Stimulated activated naive CD8-positive, alpha-beta T cell treated with anti-CD3 and anti-CD28 coated beads, Interleukin-15, Interleukin-2, amounts not matched to agents 100 ng/mL and 50 ng/mL, for 24 hours (primary cell): ENCODE results near the gene MAML2.

Experiments used
- H3K27ac Mint-ChIP-seq: one replicate; pipeline ENCODE4 v1.8.0; 2021; ENCODE audit warnings: mild to moderate bottlenecking, mixed read lengths
- H3K27me3 Mint-ChIP-seq: one replicate; pipeline ENCODE4 v1.8.0; 2021; ENCODE audit warnings: mixed read lengths
- H3K36me3 Mint-ChIP-seq: one replicate; pipeline ENCODE4 v1.8.0; 2021; ENCODE audit warnings: low read depth, mixed read lengths
- H3K4me1 Mint-ChIP-seq: one replicate; pipeline ENCODE4 v1.8.0; 2021; ENCODE audit warnings: low read depth, mixed read lengths
- H3K4me3 Mint-ChIP-seq: one replicate; pipeline ENCODE4 v1.8.0; 2021; ENCODE audit warnings: mild to moderate bottlenecking, mixed read lengths
- H3K9me3 Mint-ChIP-seq: one replicate; pipeline ENCODE4 v1.8.0; 2021; ENCODE audit warnings: mixed read lengths

Gene MAML2

GRCh38 chr11:95985174-95985808 is 357.7 kb downstream of the MAML2 start:
- H3K4me1 Mint-ChIP-seq, result no peaks in the 10 kb centered on the region
- H3K27me3 Mint-ChIP-seq, result no peaks in the 10 kb centered on the region
- H3K9me3 Mint-ChIP-seq, result no peaks in the 10 kb centered on the region
- no peak overlapping the region for H3K27ac Mint-ChIP-seq
- peaks cover 61% of the 10 kb centered on the region for H3K36me3 Mint-ChIP-seq
- H3K4me3 Mint-ChIP-seq, result no peak overlapping the region

- Mint-ChIP-seq H3K27me3 (no peaks in the 10 kb centered on the region), H3K4me3 (no peak overlapping the region), H3K9me3 (no peaks in the 10 kb centered on the region), H3K36me3 (peaks cover 65% of the 10 kb centered on the region), H3K27ac (no peak overlapping the region), H3K4me1 (no peaks in the 10 kb centered on the region)
Measured at GRCh38 chr11:95984072-95984471, 358.9 kb downstream of the MAML2 start.

GRCh38 chr11:95977534-95978174 is 365.3 kb downstream of the MAML2 start:
- Mint-ChIP-seq H3K9me3 (no peaks in the 10 kb centered on the region), H3K27ac (no peak overlapping the region), H3K4me3 (no peak overlapping the region), H3K36me3 (peaks cover 52% of the 10 kb centered on the region), H3K4me1 (no peaks in the 10 kb centered on the region), H3K27me3 (no peaks in the 10 kb centered on the region)

- Mint-ChIP-seq H3K36me3 (peaks cover 49% of the 10 kb centered on the region), H3K27ac (no peak overlapping the region), H3K27me3 (no peaks in the 10 kb centered on the region), H3K9me3 (no peaks in the 10 kb centered on the region), H3K4me1 (no peaks in the 10 kb centered on the region), H3K4me3 (no peak overlapping the region)
Measured at GRCh38 chr11:95976550-95976949, 366.4 kb downstream of the MAML2 start.

- Mint-ChIP-seq H3K36me3 (peaks cover 37% of the 10 kb centered on the region), H3K27ac (no peak overlapping the region), H3K4me3 (no peak overlapping the region), H3K4me1 (no peaks in the 10 kb centered on the region), H3K9me3 (no peaks in the 10 kb centered on the region), H3K27me3 (no peaks in the 10 kb centered on the region)
Measured at GRCh38 chr11:95975343-95975742, 367.7 kb downstream of the MAML2 start.

GRCh38 chr11:95972060-95972459 is 370.9 kb downstream of the MAML2 start:
- Mint-ChIP-seq H3K4me3 (no peak overlapping the region), H3K27me3 (no peaks in the 10 kb centered on the region), H3K4me1 (no peaks in the 10 kb centered on the region), H3K9me3 (no peaks in the 10 kb centered on the region), H3K27ac (no peak overlapping the region), H3K36me3 (peaks cover 7% of the 10 kb centered on the region)

- no peaks in the 10 kb centered on the region for H3K27me3 Mint-ChIP-seq
- H3K9me3 Mint-ChIP-seq, result no peaks in the 10 kb centered on the region
Measured at GRCh38 chr11:95968585-95968984, 374.4 kb downstream of the MAML2 start.

GRCh38 chr11:95964281-95964680 is 378.7 kb downstream of the MAML2 start:
- Mint-ChIP-seq H3K27me3 (peaks cover 9% of the 10 kb centered on the region), H3K4me1 (no peaks in the 10 kb centered on the region), H3K9me3 (no peaks in the 10 kb centered on the region), H3K4me3 (no peak overlapping the region), H3K36me3 (no peaks in the 10 kb centered on the region), H3K27ac (no peak overlapping the region)

More at GRCh38 chr11:95968585-95968984, 374.4 kb downstream of the MAML2 start:
- no peak overlapping the region for H3K4me3 Mint-ChIP-seq
- no peaks in the 10 kb centered on the region for H3K36me3 Mint-ChIP-seq
- H3K27ac Mint-ChIP-seq, result no peak overlapping the region
- no peaks in the 10 kb centered on the region for H3K4me1 Mint-ChIP-seq

- peaks cover 14% of the 10 kb centered on the region for H3K27me3 Mint-ChIP-seq
- H3K27ac Mint-ChIP-seq, result no peak overlapping the region
- H3K9me3 Mint-ChIP-seq, result no peaks in the 10 kb centered on the region
- H3K36me3 Mint-ChIP-seq, result no peaks in the 10 kb centered on the region
- H3K4me3 Mint-ChIP-seq, result no peak overlapping the region
- no peaks in the 10 kb centered on the region for H3K4me1 Mint-ChIP-seq
Measured at GRCh38 chr11:95961758-95962157, 381.2 kb downstream of the MAML2 start.

- H3K27ac Mint-ChIP-seq, result no peak overlapping the region
Measured at GRCh38 chr11:95950905-95951304, 392.1 kb downstream of the MAML2 start.

GRCh38 chr11:95948637-95949036 is 394.4 kb downstream of the MAML2 start:
- no peaks in the 10 kb centered on the region for H3K27me3 Mint-ChIP-seq
- H3K9me3 Mint-ChIP-seq, result peaks cover 39% of the 10 kb centered on the region
- peaks cover 4% of the 10 kb centered on the region for H3K36me3 Mint-ChIP-seq
- H3K27ac Mint-ChIP-seq, result no peak overlapping the region
- no peaks in the 10 kb centered on the region for H3K4me1 Mint-ChIP-seq
- no peak overlapping the region for H3K4me3 Mint-ChIP-seq

More at GRCh38 chr11:95950905-95951304, 392.1 kb downstream of the MAML2 start:
- no peaks in the 10 kb centered on the region for H3K27me3 Mint-ChIP-seq
- H3K4me1 Mint-ChIP-seq, result no peaks in the 10 kb centered on the region
- no peak overlapping the region for H3K4me3 Mint-ChIP-seq
- H3K9me3 Mint-ChIP-seq, result peaks cover 21% of the 10 kb centered on the region
- peaks cover 4% of the 10 kb centered on the region for H3K36me3 Mint-ChIP-seq

- H3K27ac Mint-ChIP-seq, result no peak overlapping the region
- no peaks in the 10 kb centered on the region for H3K4me1 Mint-ChIP-seq
- H3K4me3 Mint-ChIP-seq, result no peak overlapping the region
- H3K9me3 Mint-ChIP-seq, result peaks cover 39% of the 10 kb centered on the region
- peaks cover 4% of the 10 kb centered on the region for H3K36me3 Mint-ChIP-seq
- no peaks in the 10 kb centered on the region for H3K27me3 Mint-ChIP-seq
Measured at GRCh38 chr11:95944623-95945022, 398.4 kb downstream of the MAML2 start.

GRCh38 chr11:95943546-95943945 is 399.4 kb downstream of the MAML2 start:
- no peak overlapping the region for H3K4me3 Mint-ChIP-seq
- no peaks in the 10 kb centered on the region for H3K27me3 Mint-ChIP-seq
- H3K9me3 Mint-ChIP-seq, result peaks cover 35% of the 10 kb centered on the region
- peaks cover 4% of the 10 kb centered on the region for H3K36me3 Mint-ChIP-seq
- no peak overlapping the region for H3K27ac Mint-ChIP-seq
- H3K4me1 Mint-ChIP-seq, result no peaks in the 10 kb centered on the region

GRCh38 chr11:95939091-95939490 is 403.9 kb downstream of the MAML2 start:
- Mint-ChIP-seq H3K36me3 (no peaks in the 10 kb centered on the region), H3K27ac (no peak overlapping the region), H3K27me3 (peaks cover 4% of the 10 kb centered on the region), H3K4me3 (no peak overlapping the region), H3K9me3 (peaks cover 8% of the 10 kb centered on the region), H3K4me1 (no peaks in the 10 kb centered on the region)

- peaks cover 3% of the 10 kb centered on the region for H3K9me3 Mint-ChIP-seq
- H3K27me3 Mint-ChIP-seq, result peaks cover 4% of the 10 kb centered on the region
- no peak overlapping the region for H3K4me3 Mint-ChIP-seq
- H3K4me1 Mint-ChIP-seq, result no peaks in the 10 kb centered on the region
- H3K36me3 Mint-ChIP-seq, result no peaks in the 10 kb centered on the region
- no peak overlapping the region for H3K27ac Mint-ChIP-seq
Measured at GRCh38 chr11:95937358-95937757, 405.6 kb downstream of the MAML2 start.

GRCh38 chr11:95933594-95933993 is 409.4 kb downstream of the MAML2 start:
- peaks cover 11% of the 10 kb centered on the region for H3K9me3 Mint-ChIP-seq
- H3K4me1 Mint-ChIP-seq, result no peaks in the 10 kb centered on the region

More at GRCh38 chr11:95933594-95933993, 409.4 kb downstream of the MAML2 start:
- H3K27me3 Mint-ChIP-seq, result peaks cover 7% of the 10 kb centered on the region
- H3K27ac Mint-ChIP-seq, result no peak overlapping the region
- no peak overlapping the region for H3K4me3 Mint-ChIP-seq
- H3K36me3 Mint-ChIP-seq, result no peaks in the 10 kb centered on the region
